Transverse colon (tissue), 4 donors: ENCODE results near the gene CST9. TPM values are rescaled to one million over a fixed set of nuclear protein-coding genes. Genes with fewer than 3 reads are reported as not detected.

Experiments
- DNase-seq: peaks from one replicate; pipeline ENCODE4 v3.0.0-alpha.2; 2019
- H3K27ac ChIP-seq, 4 donors: fragments of 200-600 bp; sonication (generic); 2 replicates each; pipeline ENCODE4 v1.5.1; 2016 to 2018; ENCODE audit warnings: inconsistent platforms in 4 of 4
- H3K27me3 ChIP-seq: fragments of 200-600 bp; sonication (generic); 2 replicates; pipeline ENCODE4 v1.5.1; 2017; ENCODE audit warnings: inconsistent platforms
- H3K36me3 ChIP-seq, 4 donors: fragments of 200-600 bp; sonication (generic); 2 replicates each; pipeline ENCODE4 v1.5.1; 2017 to 2019; ENCODE audit warnings: inconsistent platforms in 4 of 4
- H3K4me1 ChIP-seq, 4 donors: fragments of 200-600 bp; sonication (generic); 2 replicates each; pipeline ENCODE4 v1.5.1; 2017 to 2020; ENCODE audit warnings: inconsistent platforms in 4 of 4
- H3K4me3 ChIP-seq, 4 donors: fragments of 200-600 bp; sonication (generic); 1 replicate in 1 of 4; 2 replicates in 3 of 4; pipeline versions ENCODE4 v1.5.1 to v1.6.1; 2017 to 2019; ENCODE audit warnings: inconsistent platforms in 4 of 4
- H3K9me3 ChIP-seq, 2 donors: fragments of 200-600 bp; sonication (generic); 2 replicates each; pipeline ENCODE4 v1.5.1; 2017 to 2019; ENCODE audit warnings: inconsistent platforms in 2 of 2
- EP300 ChIP-seq: sonication (generic); formaldehyde crosslinking; IDR thresholded peaks from one replicate; pipeline ENCODE4 v1.6.1; 2017; ENCODE audit warnings: antibody characterized with exemption, low read depth
- POLR2A ChIP-seq: fragments of 450-650 bp; IDR thresholded peaks from one replicate; pipeline ENCODE4 v1.6.1; 2016; ENCODE audit warnings: antibody characterized with exemption, mild to moderate bottlenecking, moderate library complexity
- POLR2AphosphoS5 ChIP-seq, 3 donors: sonication (generic); formaldehyde crosslinking; IDR thresholded peaks; one replicate each; pipeline ENCODE4 v1.6.1; 2016; ENCODE audit warnings: antibody characterized with exemption in 3 of 3
- WGBS, 2 donors: methylation state at CpG; one replicate each; pipeline ENCODE4 v1.1.5; 2018; ENCODE audit warnings: low coverage in 1 of 2; 5-methylcytosine and 5-hydroxymethylcytosine counted together
- in situ Hi-C, 4 donors: fragments of 200-750 bp; cut with MboI; loops; one replicate each; pipeline versions ENCODE4 v1.15.0 to v1.15.1; 2017; ENCODE audit warnings: low sequenced_read_pairs in 3 of 4, low pct_ligation_motif_present in 1 of 4, low pct_unique_long_range_greater_than_20kb in 1 of 4
- intact Hi-C: fragments of 100-400 bp; cut with DNase I; formaldehyde crosslinking; loops from one replicate; pipeline ENCODE4 v1.15.1; 2023; ENCODE audit warnings: low total_unique reads
- total RNA-seq, 4 donors: library from RNA; depleted of rRNA; stranded (reverse); fragments of >200 nt; gene quantifications; one replicate each; pipeline ENCODE4 v1.1.0, GENCODE V29; 2016
- TF ChIP-seq, protein P1 (sequence below), 5 experiments: fragments of 200-600 bp in 3 of 5; fragments of 450-650 bp in 2 of 5; sonication (generic) in 3 of 5; IDR thresholded peaks; 1 replicate in 2 of 5; 2 replicates in 3 of 5; pipeline ENCODE4 v1.5.1; 2016 to 2017; ENCODE audit warnings: antibody characterized with exemption in 5 of 5, inconsistent platforms in 3 of 5, mild to moderate bottlenecking in 2 of 5, moderate library complexity in 1 of 5

Gene CST9
- total RNA-seq, 4 donors from 2014 or later, result not detected

DNA sequence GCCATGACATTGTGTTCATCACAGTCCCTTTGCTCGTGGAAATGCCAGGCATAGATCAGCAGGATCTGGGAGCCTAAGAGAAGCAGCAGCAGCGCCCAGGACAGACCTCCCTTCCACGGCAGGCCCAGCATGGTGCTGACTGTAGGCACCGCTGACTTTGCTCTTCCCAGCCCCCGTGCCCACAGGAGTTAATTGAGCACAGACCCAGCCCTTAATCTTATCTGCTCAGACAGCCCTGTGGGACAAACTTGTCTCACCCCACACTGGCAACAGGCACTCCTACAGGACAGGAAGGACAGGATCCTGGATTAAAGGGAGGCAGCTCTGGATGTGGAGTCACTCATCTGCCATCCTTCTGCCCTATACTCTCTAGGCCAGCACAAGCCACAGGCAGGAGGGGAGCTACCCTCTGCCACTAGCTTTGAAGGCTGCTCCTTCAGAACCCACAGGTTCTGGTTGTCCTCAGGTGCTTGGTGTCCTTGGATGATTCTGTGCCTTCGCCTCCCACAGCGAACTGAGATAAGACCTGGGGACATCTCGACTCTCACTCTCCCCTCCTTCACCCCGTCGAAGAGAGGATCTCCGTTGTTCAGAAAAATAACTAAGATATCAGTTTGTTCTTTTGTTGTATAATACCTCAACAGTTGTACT lies 37.3 kb downstream of the CST9 start, which contains the start of gene CST9L:
Gene CST9L, minus strand, starts transcription at position 165 of the 651 bp plus-strand sequence. Its CDS starts 34 bp downstream, at position 131.
- Histone ChIP-seq H3K4me3 (no peak within 1 kb of the TSS), H3K4me1 (no peaks in the 10 kb centered on the region), H3K36me3 (no peaks in the 10 kb centered on the region), H3K27me3 (no peaks in the 10 kb centered on the region), H3K9me3 (no peaks in the 10 kb centered on the region), H3K27ac (no peak within 1 kb of the TSS)
- WGBS, 2 donors, result 67 to 70% methylated on average over 8 to 11 of the region's 11 CpGs
- TF ChIP-seq, protein P1, sequence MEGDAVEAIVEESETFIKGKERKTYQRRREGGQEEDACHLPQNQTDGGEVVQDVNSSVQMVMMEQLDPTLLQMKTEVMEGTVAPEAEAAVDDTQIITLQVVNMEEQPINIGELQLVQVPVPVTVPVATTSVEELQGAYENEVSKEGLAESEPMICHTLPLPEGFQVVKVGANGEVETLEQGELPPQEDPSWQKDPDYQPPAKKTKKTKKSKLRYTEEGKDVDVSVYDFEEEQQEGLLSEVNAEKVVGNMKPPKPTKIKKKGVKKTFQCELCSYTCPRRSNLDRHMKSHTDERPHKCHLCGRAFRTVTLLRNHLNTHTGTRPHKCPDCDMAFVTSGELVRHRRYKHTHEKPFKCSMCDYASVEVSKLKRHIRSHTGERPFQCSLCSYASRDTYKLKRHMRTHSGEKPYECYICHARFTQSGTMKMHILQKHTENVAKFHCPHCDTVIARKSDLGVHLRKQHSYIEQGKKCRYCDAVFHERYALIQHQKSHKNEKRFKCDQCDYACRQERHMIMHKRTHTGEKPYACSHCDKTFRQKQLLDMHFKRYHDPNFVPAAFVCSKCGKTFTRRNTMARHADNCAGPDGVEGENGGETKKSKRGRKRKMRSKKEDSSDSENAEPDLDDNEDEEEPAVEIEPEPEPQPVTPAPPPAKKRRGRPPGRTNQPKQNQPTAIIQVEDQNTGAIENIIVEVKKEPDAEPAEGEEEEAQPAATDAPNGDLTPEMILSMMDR (IDR thresholded peaks at IDR 0.05), result no peak
- no peak for TF ChIP-seq POLR2A
- TF ChIP-seq POLR2AphosphoS5 (IDR thresholded peaks at IDR 0.05), result no peak
- no peak for TF ChIP-seq EP300
- no peak for DNase-seq
- intact Hi-C loops (no loop called here), in situ Hi-C loops (loop anchor here in 1 of 4 donors (25.0 kb wide), 1 partner anchor 106 kb away; the partner anchor contains the start of gene CST11)

DNA sequence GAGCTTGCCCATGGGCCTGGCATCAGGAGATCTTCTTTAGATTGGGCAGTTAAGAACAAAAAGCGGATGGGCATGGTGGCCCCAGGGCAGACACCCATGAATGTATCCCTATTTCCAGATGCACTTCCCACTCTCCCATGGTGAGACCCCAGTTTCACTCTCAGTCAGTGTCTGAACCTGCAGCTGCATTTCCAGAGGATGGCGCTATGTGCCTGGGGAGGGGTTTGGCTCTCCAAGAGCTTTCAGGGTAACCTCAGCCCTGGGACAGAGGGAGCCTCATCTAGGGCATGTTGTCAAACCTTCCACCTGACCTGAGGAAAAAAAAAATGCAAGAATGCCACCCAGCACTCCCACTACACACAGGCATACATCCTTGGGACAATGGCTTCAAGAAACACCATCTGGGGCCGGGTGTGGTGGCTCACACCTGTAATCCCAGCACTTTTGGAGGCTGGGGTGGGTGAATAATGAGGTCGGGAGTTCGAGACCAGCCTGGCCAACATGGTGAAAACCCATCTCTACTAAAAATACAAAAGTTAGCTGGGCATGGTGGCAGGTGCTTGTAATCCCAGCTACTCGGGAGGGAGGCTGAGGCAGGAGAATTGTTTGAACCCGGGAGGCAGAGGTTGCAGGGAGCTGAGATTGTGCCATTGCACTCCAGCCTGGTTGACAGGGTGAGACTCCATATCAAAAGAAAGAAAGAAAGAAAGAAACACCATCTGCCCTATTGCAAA lies 39.4 kb downstream of the CST9 start:
- Histone ChIP-seq H3K4me3 (no peak overlapping the region), H3K4me1 (no peaks in the 10 kb centered on the region), H3K27me3 (no peaks in the 10 kb centered on the region), H3K9me3 (peaks cover 4 to 5% of the 10 kb centered on the region in 2 donors), H3K27ac (no peak overlapping the region), H3K36me3 (no peaks in the 10 kb centered on the region)
- in situ Hi-C loops (loop anchor here in 1 of 4 donors (25.0 kb wide), 1 partner anchor 104 kb away; the partner anchor contains the start of gene CST11), intact Hi-C loops (no loop called here)
- WGBS, 2 donors, result 49 to 67% methylated on average over 5 to 7 of the region's 7 CpGs
- TF ChIP-seq POLR2AphosphoS5 (IDR thresholded peaks at IDR 0.05), result no peak
- TF ChIP-seq, protein P1 (IDR thresholded peaks at IDR 0.05), result no peak
- no peak for TF ChIP-seq POLR2A
- TF ChIP-seq EP300, result no peak
- no peak for DNase-seq

DNA sequence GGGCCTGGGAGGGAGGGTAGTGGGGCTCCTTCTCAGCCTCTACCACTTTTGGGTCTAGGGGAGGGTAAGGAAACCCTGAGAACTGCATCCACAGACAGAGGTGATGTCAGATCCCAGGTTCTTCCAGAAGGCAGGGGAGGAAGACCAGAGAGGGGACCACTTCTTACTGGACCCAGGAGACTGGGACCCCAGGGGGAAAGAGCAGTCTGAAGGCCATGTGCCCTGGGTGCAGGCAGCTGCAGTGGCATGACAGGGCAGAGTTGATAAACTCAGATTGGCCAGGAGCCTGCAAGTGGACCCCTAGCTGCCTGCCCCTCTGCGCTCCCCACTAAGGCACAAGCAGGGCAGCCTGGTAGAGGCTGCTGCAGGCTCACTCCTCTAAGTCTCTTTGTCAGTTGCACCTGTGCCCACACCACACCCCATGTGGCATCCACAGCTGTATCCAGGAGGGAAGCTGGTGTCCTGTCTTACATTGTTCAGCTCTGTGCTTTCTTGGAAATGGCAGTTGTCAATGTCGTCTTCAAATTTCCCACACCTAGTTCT lies 40.1 kb downstream of the CST9 start:
- Histone ChIP-seq H3K27me3 (no peaks in the 10 kb centered on the region), H3K27ac (no peak overlapping the region), H3K4me1 (no peaks in the 10 kb centered on the region), H3K4me3 (no peak overlapping the region), H3K9me3 (peaks cover 4 to 8% of the 10 kb centered on the region in 2 donors), H3K36me3 (no peaks in the 10 kb centered on the region)
- in situ Hi-C loops, result loop anchor here in 1 of 4 donors (25.0 kb wide), 1 partner anchor 103 kb away; the partner anchor contains the start of gene CST11
- intact Hi-C loops, result no loop called here
- 93% methylated on average over 2 of the region's 2 CpGs; no CpG with 5 or more reads in 1 of the 2 donors for WGBS, 2 donors
- TF ChIP-seq POLR2A (no peak), EP300 (no peak), POLR2AphosphoS5 (IDR thresholded peaks at IDR 0.05) (no peak)
- TF ChIP-seq, protein P1 (IDR thresholded peaks at IDR 0.05), result no peak
- no peak for DNase-seq

DNA sequence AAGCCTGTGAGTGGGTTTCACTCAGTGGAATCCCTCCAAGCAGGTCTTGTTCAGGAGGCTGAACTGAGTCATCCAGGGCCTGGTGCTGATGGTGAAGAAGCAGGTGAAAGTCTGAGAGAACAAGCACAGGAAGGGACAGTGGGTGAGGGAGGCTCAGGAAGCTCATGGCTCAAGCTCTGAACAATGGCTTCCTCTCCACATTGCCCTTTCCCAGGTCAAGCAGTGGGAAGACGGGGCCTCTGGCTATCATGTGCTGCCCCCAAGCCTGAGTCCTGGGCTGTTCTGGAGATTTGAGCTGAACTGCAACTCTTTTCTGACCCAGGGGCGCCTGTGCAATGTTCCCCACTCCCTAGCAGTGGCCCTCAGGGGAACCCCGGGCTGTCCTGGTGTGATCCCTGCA lies 40.8 kb downstream of the CST9 start:
- Histone ChIP-seq H3K4me3 (no peak overlapping the region), H3K27ac (no peak overlapping the region), H3K27me3 (no peaks in the 10 kb centered on the region), H3K36me3 (no peaks in the 10 kb centered on the region), H3K4me1 (no peaks in the 10 kb centered on the region), H3K9me3 (peaks cover 4 to 8% of the 10 kb centered on the region in 2 donors)
- in situ Hi-C loops (loop anchor here in 1 of 4 donors (25.0 kb wide), 1 partner anchor 103 kb away; the partner anchor contains the start of gene CST11), intact Hi-C loops (no loop called here)
- 45% methylated on average over 3 of the region's 3 CpGs; no CpG with 5 or more reads in 1 of the 2 donors for WGBS, 2 donors
- no peak for DNase-seq
- TF ChIP-seq POLR2A, result no peak
- TF ChIP-seq POLR2AphosphoS5 (IDR thresholded peaks at IDR 0.05), result no peak
- no peak for TF ChIP-seq EP300
- TF ChIP-seq, protein P1 (IDR thresholded peaks at IDR 0.05), result no peak
